ENCODE results near the gene ETAA1. TPM values are rescaled to one million over a fixed set of nuclear protein-coding genes. Genes with fewer than 3 reads are reported as not detected.

ETAA1 gene
- 33.0 TPM for total RNA-seq (ENCODE audit: insufficient read depth, low replicate concordance)

DNA sequence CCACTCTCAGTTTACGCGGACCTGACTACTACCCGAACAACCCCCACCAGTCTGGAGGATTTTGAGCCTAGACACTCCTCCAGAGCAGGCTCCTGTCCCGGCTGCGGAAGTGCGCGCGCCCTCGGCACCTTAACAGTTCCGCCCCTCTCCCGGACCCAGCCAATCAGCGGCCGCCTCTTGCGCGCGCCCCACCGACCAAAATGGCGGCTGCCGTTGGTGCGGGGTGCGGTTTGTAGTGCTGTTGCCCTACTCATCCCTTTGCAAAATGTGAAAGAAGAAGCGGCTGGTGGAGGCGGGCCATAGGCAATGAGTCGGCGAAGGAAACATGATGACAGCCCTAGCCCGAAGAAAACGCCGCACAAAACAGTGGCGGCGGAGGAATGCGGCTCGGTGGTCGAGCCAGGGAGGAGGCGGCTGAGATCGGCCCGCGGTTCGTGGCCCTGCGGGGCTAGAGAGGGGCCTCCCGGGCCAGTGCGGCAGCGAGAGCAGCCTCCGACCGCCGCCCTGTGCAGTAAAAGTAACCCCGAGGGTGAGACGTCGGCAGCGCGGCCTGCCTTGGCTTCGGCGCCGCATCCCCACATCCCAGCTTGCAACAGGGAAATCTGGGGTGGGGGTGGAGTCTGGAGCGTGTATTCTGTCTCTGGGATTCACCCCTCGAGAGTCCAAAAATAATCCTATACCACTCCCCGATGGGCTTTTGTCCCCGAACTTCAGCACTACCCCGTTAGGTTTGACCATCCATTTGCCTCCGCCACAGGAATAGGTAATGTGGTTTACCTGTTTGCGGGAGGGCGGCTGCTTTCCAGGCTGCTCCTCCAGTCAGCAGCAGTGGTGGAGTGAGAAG lies at the start of gene ETAA1:
Gene ETAA1 (plus strand): TSS at position 191 of the 844 bp plus-strand sequence. CDS start 116 bp downstream, at position 307.
- DNase-seq (ENCODE audit: low spot score), result peak; percentile 97

DNA sequence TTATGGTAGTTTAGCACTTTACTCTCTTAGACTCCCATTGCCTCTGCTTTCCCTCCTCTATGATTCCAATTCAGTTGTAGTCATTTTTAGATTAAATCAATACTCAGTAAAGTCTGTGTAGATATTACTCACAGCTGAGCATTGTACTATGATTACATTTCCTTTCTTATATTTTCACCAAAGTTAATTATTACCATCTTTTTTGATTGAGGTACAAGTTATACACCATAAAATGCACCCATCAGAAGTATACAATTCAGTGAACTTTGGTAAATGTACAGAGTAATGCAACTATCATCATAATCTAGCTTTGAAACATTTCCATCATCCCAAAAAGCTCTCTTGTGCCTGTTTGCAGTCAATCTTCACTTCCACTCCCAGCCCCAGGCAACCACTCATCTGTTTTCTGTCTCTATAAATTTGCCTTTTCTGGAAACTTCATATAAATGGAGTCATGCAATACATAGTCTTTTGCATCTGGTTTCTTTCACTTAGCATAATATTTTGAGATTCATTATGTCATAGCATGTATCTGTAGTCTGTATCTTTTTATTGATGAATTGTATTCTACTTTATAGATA lies 30.2 kb upstream of the ETAA1 start:
- DNase-seq (ENCODE audit: low spot score), result peak; percentile 47

DNA sequence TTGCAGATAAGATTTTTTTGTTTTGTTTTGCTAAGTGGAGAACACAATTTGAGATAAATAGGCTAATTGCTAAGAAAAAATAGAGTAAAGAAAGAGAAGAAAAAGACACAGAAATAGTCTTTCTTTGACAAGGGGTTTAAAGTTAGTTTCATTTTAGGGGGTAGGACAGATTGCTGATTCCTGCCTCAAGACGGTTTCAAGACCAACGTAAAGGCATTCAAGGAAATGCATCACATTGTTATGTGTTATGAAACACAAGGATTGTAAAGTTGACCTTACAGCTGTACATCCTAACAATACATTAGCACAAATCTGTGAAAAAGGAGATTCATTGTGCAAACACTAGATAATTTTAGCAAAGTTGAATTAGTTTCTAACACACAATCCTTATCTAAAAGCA lies 22.7 kb upstream of the ETAA1 start:
- DNase-seq (ENCODE audit: low spot score), result peak; percentile 22

DNA sequence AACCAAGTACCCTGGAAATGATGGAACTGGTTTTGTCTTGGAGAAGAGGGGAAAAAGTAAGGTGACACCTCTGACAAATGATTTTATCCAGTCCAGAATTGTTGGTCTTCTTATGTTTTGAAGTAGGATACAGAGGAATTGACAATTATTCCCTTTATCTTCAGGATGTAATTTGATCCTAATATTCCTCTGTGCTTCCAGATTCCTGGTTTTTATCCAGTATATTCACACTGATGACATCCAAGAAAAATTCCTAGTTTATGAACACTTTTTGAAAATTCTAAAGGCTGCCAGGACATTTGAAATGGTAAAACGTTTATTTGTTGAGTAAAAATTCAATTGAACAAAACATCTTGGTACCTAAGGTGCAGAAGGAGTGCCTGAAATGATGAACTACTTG lies 22.2 kb upstream of the ETAA1 start:
- DNase-seq (ENCODE audit: low spot score), result no peak

DNA sequence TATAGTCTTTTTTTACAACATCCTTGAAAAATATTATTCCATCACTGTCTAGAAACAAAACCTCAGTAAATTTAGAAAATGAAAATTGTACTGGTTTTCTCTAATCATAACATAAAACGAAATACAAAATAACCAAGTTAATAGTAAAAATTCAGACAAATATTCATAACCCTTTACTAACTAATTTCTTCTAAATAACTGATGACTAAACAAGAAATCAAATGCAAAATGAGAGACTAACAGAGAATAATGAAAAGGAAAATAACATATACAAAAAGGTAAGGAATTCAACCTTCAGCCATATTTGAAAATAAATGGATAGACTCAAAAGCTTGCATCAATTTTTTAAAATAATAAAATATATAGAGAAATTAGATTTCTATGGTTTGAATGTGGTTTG lies 18.6 kb upstream of the ETAA1 start:
- DNase-seq (ENCODE audit: low spot score), result no peak

DNA sequence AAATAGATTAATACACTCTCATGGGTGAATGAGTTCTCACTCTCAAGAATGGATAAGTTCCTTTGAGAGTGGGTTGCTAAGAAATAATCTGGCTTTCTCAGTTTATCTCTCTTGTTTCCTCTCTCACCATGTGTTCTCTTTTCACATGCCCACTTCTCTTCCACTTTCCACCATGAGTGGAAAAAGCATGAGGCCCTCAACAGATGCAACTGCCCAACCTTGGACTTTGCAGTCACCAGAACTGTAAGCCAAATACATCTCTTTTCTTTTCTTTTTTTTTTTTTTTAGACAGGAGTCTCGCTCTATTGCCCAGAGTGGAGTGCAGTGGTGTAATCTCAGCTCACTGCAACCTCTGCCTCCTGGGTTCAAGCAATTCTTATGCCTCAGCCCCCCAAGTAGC lies 18.1 kb upstream of the ETAA1 start:
- no peak for DNase-seq (ENCODE audit: low spot score)

DNA sequence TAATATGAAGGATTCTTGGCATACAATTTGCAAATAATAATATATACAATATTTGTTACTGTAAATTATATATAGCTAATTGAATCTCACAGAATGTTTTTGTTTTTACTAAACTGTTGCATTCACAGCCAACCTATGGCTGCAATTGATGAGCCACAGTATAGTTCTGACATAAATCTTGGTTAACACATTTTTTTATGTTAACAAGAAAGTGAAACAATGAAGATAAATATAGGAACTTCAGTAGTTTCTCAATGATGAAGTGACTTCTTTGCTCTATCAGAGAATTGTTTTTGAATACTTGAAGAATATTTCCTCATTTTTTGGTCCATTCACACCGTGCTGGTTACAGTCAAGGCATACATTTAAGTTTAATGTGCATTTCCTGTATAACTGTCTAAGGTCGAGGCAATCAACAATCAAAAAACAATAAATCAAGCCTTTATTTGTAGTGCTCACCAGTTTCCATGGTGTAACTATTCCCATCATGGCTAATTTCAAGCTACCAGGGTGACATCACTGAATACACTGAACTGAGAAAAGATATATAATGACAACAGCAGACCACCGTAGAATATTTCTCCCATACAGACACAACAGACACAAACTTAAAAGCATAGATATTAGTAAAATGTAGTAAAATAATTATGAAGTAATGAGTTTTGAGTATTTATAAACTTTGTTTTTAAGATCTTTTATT lies 12.9 kb upstream of the ETAA1 start:
- DNase-seq (ENCODE audit: low spot score), result no peak

DNA sequence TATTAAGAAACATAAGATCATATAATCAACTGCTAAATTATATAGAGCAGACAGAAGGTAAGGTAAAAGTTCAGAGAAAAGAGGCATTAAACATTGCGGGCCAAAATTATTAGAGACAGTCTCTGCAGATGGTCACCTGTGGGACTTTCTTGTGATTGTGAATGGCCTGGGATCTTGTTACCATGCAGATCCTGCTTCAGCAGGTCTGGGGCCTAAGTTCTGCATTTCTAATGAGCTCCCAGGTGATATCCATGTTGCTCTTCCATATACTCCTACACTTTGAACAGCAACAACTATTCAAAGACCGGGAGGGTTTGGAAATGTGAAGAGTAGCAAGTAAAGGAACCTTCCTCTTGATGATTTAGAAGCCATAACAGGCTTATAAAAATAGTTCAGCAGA lies 8.5 kb upstream of the ETAA1 start:
- no peak for DNase-seq (ENCODE audit: low spot score)

DNA sequence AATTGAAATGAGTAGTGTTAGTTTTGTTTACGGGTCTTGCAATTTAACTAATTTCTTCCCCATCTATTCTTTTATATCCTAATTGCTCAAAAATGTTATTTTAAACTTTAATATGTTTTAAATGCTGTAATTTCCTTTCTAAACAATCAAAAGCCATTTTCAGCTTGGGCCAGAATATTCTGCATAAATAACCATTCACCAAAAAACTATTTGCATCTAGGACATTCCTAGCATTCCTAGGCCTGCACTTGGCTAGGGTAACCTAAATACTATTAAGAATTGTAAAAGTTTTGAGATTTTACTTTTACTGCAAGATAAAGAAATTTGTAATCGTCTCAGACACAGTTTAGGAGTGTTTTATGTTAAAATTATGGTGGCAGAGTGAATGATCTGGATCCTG lies 7.8 kb upstream of the ETAA1 start:
- DNase-seq (ENCODE audit: low spot score), result peak; percentile 50

DNA sequence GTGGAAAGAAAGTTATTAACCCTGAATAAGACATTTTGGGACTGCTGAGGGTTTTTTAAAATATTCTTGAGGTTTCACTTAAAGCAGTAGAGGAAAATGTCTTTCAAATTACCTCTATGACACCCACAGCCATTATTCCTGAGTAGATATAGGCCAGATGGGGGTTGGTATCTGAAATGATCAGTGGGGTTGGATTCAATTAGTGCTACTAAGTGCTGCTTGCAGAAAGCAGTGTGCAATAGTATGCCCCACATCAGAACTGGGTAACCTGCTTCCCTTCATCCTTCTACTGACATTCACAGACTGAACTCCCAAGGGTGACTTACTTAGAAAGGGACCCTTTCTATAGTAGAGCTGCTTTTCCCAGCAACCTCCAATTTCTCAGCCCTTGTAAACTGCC lies 7.3 kb upstream of the ETAA1 start:
- no peak for DNase-seq (ENCODE audit: low spot score)

DNA sequence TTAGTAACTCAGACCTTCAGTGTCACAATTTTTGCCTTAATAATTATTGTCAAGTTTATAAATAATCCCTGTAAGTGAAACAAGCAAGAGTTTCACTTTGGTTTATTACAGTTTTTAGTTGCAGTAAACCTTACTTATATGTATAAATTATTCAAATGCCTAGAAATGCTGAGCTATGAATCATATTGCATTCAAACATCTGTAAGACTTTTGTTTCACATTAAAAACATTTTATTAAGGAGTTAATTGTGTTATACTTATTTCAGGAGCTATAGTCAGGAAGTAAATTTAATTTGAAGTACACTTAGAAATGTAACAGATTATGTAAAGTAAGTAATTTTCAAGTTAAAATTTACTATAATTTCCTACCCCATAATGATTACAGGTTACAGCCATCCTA lies 3.9 kb upstream of the ETAA1 start:
- no peak for DNase-seq (ENCODE audit: low spot score)

DNA sequence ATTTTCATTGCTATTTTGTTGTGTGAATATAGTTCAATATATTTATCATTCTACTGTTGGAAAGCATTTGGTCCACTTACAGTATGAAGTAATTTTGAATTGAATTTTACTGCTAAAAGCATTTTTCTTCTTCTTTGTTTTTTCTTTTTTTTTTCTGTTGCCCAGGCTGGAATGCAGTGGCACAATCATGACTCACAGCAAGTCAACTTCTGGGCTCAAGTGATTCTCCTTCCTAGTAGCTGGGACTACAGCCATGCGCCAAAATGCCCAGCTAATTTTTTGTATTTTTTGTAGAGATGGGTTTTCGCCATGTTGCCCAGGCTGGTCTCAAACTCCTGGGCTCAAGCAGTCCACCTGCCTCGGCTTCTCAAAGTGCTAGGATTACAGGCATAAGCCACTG lies 2.4 kb upstream of the ETAA1 start:
- DNase-seq (ENCODE audit: low spot score), result no peak

DNA sequence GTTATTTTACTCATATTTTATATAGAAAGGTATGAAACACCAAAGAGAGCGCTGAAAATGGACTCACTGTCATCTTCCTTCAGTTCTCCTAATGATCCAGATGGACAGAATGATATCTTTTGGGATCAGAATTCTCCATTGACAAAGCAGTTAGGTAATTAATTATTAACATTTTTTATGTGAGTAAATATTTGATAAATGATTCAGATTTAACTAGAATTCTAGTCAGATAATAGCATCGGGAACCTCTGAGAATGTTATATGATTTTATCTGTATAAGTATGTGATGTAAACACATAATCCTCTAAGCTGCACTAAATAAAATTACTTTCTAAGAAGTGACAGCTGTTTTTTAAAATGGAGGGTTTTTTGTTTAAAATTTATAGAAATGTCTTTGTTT lies 2.0 kb downstream of the ETAA1 start:
- no peak for DNase-seq (ENCODE audit: low spot score)

DNA sequence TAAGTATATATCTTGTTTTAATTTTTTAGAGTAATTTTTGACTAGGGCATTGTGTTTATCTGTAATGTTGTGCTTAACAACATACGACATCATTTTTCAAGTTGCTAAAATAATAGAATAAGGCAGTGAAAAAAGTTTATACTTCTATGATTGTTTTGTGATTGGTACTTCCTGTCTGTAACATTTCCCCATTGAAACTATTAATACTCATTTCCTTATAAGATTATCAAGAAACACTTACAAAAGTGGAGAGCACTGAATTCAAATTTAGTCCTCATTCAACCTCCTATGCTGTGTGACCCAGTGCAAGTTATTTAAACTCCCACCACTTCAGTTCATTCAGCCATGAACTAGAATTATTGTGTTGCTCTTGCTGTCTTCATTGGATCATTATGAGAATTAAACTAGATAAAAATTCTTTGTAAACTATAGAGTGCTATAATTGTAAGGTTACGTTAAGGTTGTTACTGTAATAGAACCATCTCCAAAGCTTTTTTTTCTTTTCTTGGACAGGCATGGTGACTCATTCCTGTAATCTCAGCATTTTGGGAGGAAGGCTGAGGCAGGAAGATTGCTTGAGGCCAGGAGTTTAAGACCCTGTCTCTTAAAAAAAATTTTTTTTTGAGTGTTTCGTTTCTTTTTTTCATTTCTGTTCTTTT lies 2.8 kb downstream of the ETAA1 start:
- peak; percentile 57 for DNase-seq (ENCODE audit: low spot score)

DNA sequence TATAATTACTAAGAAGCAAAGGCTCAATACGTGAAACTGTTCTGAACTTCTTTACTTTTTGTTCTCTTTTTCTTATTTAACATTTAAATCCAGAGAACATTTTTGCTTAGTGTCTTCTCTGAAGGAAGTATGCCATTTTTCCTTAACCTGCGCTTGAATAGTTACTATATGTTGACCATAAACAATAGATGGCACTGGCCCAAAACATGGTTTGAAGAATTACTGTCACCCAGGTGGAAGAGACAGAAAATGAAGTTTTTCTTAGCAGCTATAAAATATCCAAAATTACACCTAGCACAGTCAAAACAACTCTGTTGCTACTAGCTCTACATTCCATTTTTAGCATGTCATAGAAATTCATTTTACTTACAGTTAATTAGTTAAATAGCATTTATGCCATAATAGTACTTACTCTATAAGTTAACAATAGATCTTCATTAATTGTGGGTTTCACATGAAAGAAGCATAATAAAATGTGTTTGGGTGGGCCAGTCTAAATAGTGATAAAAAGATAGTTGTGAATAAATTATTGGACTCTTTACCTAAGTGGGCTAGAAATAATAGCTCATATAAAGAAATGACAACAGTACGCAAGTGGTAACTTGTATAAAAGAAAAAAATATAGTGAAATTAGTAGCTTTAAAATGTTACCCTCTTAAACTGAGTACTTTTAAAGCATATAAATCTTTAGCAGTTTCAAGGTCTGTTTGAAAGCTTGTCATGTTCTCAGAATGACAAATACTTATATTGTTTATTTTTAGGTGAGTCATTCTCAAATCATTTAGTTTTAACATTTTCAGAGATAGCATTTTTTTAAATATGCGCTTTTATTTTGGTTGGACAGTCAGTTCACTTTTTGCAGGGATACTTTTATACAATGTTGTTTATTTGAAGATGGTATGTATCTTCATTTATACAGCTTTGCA lies 3.7 kb downstream of the ETAA1 start:
- DNase-seq (ENCODE audit: low spot score), result peak; percentile 32

DNA sequence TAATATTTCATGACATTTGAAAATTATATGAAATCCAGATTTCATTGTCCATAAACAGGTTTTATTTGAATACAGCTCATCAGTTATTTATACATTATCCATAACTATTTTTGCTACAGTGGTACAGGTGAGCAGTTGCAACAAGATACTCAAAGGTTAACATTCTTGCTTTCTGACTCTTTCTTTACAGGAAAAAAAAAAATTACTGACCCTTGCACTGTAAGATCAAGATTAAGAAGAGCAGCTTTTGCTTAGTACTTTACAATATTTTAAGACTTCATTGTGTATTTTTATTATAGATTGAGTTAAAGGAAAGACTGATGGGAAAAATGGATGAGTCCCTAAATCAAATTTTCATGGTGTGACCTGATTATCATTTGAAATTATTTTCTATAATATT lies 11.2 kb downstream of the ETAA1 start:
- no peak for DNase-seq (ENCODE audit: low spot score)

DNA sequence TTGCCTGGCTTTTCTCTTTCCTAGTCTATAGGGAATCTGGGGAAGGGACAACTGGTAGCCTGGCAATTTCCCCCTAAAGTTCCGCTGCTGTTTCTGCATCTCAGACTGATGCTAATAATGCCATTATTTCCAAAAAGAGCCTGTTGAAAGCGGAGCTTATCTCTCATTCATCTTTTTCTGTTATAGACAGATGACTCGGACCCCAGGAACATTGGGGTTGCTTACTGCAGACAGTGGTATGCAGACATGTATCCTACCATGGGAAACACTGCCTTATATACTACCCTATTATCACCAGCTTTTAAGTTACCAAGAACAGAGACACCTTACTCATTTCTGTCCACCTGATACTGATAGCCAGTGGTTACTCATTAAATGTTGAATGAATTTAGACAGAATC lies 15.3 kb downstream of the ETAA1 start:
- no peak for DNase-seq (ENCODE audit: low spot score)

DNA sequence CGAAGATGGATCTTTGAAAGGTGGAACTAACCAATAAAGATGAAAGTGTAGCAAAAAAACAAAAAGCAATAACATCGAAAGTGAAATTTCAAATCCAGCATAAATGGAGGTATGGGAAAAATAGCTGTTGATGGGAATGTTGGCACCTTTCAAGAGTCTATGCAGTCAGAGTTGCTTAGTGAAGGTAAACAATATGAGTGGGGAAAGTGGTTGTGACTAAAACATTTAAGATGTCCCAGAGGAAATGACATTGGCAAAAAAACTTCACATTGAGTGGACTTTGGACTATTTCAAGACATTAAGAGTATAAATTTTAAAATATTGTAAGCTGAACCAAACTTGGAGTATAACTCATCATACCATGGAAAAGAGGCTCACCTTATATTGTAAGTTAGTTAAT lies 17.7 kb downstream of the ETAA1 start:
- no peak for DNase-seq (ENCODE audit: low spot score)

DNA sequence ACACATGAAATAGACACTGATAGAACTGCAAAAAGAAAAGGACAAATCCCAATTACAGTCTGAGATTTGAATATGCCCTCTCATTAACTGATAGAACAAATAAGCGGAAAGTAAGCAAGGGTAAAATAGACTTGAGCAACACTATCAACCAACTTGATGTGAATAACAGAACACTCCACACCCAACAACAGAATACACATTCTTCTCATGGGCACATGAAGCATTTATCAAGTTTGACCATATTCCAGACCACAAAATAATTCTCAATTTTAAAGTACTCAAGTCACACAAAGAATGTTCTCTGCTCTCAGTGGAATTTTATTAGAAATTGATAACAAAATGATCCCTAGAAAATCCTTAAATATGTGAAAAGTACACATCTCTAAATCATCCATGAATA lies 19.0 kb downstream of the ETAA1 start:
- DNase-seq (ENCODE audit: low spot score), result no peak

DNA sequence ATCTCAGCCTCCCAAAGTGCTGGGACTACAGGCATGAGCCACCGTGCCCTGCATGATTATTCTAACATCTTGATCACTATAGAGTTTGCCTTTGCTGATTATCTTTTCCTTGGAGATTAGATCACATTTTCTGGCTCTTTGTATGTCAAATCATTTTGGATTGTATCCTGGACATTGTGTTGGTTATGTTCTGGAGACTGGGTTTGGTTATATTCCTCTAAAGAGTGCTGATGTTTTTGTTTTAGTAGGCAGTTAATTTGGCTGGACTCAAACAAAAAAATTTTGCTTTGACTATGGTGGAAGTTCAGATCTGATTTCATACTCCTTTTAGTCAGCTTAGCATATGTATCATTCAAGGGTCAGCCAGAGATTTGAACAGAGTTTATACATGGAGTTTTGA lies 26.4 kb downstream of the ETAA1 start:
- DNase-seq (ENCODE audit: low spot score), result no peak

DNA sequence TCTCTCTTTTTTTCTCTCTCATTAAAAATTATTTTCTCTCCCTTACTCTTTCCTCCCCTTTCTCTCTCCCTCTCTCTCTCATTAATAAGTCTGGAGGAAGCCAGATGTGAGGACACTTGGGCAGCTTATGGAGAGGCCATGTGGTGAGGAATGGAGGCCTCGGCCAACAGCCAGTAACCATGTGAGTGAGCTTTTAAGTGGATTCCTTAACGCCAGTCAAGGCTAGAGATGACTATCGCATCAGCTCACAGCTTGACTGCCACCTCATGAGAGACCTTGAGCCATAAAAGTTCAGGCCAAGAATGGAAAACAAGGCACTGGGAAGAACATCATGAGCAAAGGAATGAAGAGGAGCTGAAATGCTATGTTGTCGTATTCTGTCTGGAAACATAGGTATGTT lies 39.1 kb downstream of the ETAA1 start:
- DNase-seq (ENCODE audit: low spot score), result no peak
